Measurements from ENCODE around the gene VCX3A.
"Not testable (repeated sequence)": the region's sequence is repeated elsewhere in the genome, so short reads cannot be mapped to it uniquely, and the experiment has no call there.

VCX3A gene

GRCh38 chrX:6535018-6535417, at the start of gene VCX3A:
Gene VCX3A (minus strand): TSS chrX:6535118. CDS start chrX:6534497, 621 bp downstream.
- DNase-seq: not testable (repeated sequence)

- no peak for DNase-seq
Observed at GRCh38 chrX:6574762-6575161, 39.8 kb upstream of the VCX3A start.

- DNase-seq: no peak
Observed at GRCh38 chrX:6568031-6568430, 33.1 kb upstream of the VCX3A start.

GRCh38 chrX:6558979-6559378, 24.1 kb upstream of the VCX3A start:
- DNase-seq: no peak

- DNase-seq: no peak
Observed at GRCh38 chrX:6557690-6558089, 22.8 kb upstream of the VCX3A start.

- DNase-seq: no peak
Observed at GRCh38 chrX:6550999-6551398, 16.1 kb upstream of the VCX3A start.

GRCh38 chrX:6545712-6546111, 10.8 kb upstream of the VCX3A start:
- DNase-seq: no peak

- no peak for DNase-seq
Observed at GRCh38 chrX:6526564-6527136, 8.3 kb downstream of the VCX3A start.

GRCh38 chrX:6517376-6517775, 17.5 kb downstream of the VCX3A start:
- DNase-seq: no peak

GRCh38 chrX:6506444-6506843, 28.5 kb downstream of the VCX3A start:
- no peak for DNase-seq

- no peak for DNase-seq
Observed at GRCh38 chrX:6505960-6506359, 29.0 kb downstream of the VCX3A start.

- DNase-seq: no peak
Observed at GRCh38 chrX:6500719-6501118, 34.2 kb downstream of the VCX3A start.

GRCh38 chrX:6498324-6498723, 36.6 kb downstream of the VCX3A start:
- DNase-seq: no peak
